HepG2 (cell line): Measurements from ENCODE around the gene MRPS35. TPM values are rescaled to one million over a fixed set of nuclear protein-coding genes. Genes with fewer than 3 reads are reported as not detected.
A peak's percentile ranks its signal among the peaks of the same experiment; 100 is the strongest.

Experiments
- ATAC-seq: fragments of 200-7000 bp; cut with Tn5 transposase; 3 replicates; pipeline ENCODE4 v1.9.1; 2020; ENCODE audit warnings: mild to moderate bottlenecking, moderate library complexity
- BruUV-seq: library from RNA; stranded (reverse); fragments of 400-500 nt; replicated peaks from 2 replicates; lab custom pipeline; 2021; lab: Mats Ljungman, UMichigan
- CTCF ChIA-PET: fragments of 300-600 bp; formaldehyde crosslinking; extraction: SDS; loops from one replicate; lab custom pipeline; 2021; ENCODE audit warnings: low total read pairs, inconsistent platforms, low intra/inter-chr PET ratio; lab: Yijun Ruan, JAX
- POLR2A ChIA-PET: fragments of 350-600 bp; sonication (Branson Sonifier 250); formaldehyde crosslinking; loops from one replicate; lab custom pipeline; 2020; ENCODE audit warnings: antibody characterized with exemption, inconsistent platforms; lab: Yijun Ruan, JAX
- DNase-seq: peaks from one replicate; pipeline ENCODE4 v3.0.0-alpha.2; 2015; ENCODE audit warnings: low spot score
- FAIRE-seq: peaks from 3 replicates; lab custom pipeline; 2011; peaks lifted over from hg19 to GRCh38; lab: Jason Lieb, UNC
- H2AFZ ChIP-seq: one replicate; pipeline ENCODE4 v1.6.1; 2011; ENCODE audit warnings: low read length, inconsistent platforms
- H3K27ac ChIP-seq: fragments of 300-600 bp; 3 replicates; pipeline ENCODE4 v1.8.0; 2011; ENCODE audit warnings: mixed run types, mild to moderate bottlenecking, mixed read lengths, low read length, inconsistent platforms; ENCODE audit not compliant: insufficient read depth; ENCODE audit errors: extremely low read length
- H3K27me3 ChIP-seq, 2 experiments: fragments of 200-600 bp in 1 of 2; 2 replicates in 1 of 2; 3 replicates in 1 of 2; pipeline versions ENCODE4 v1.6.0 to v1.8.0; 2011; ENCODE audit warnings: low read length in 2 of 2, mild to moderate bottlenecking in 2 of 2, moderate library complexity in 2 of 2, inconsistent platforms in 1 of 2; ENCODE audit not compliant: insufficient read depth in 2 of 2, control insufficient read depth in 1 of 2
- H3K36me3 ChIP-seq, 2 experiments: fragments of 200-600 bp in 1 of 2; replicated peaks in 1 of 2; 2 replicates in 1 of 2; 3 replicates in 1 of 2; pipeline versions ENCODE4 v1.5.1 to v1.8.0; 2011; ENCODE audit warnings: low read length in 2 of 2, inconsistent platforms in 1 of 2; ENCODE audit not compliant: insufficient read depth in 2 of 2, control insufficient read depth in 1 of 2
- H3K4me1 ChIP-seq: 2 replicates; pipeline ENCODE4 v1.5.1; 2012; ENCODE audit warnings: low read length, inconsistent platforms; ENCODE audit not compliant: insufficient read depth
- H3K4me2 ChIP-seq: 2 replicates; pipeline ENCODE4 v1.6.0; 2011; ENCODE audit warnings: low read depth, low read length, inconsistent platforms
- H3K4me3 ChIP-seq, 3 experiments: fragments of 200-600 bp in 1 of 3; sonication (generic), shearing (Covaris generic) in 1 of 3; replicated peaks in 1 of 3; 2 replicates each; pipeline ENCODE4 v1.5.1; 2011 to 2016; ENCODE audit warnings: low read length in 3 of 3, inconsistent platforms in 2 of 3, low read depth in 2 of 3, mild to moderate bottlenecking in 2 of 3, control low read depth in 1 of 3, mixed read lengths in 1 of 3; ENCODE audit not compliant: insufficient read depth in 1 of 3
- H3K79me2 ChIP-seq: one replicate; pipeline ENCODE4 v1.6.1; 2011; ENCODE audit warnings: low read length, inconsistent platforms; ENCODE audit not compliant: insufficient read depth
- H3K9ac ChIP-seq: 2 replicates; pipeline ENCODE4 v1.6.0; 2011; ENCODE audit warnings: mild to moderate bottlenecking, low read depth, low read length, inconsistent platforms; ENCODE audit not compliant: insufficient read depth
- H3K9me3 ChIP-seq: 2 replicates; pipeline ENCODE4 v1.5.1; 2012; ENCODE audit warnings: mild to moderate bottlenecking, low read length
- H4K20me1 ChIP-seq: 2 replicates; pipeline ENCODE4 v1.6.0; 2011; ENCODE audit warnings: inconsistent platforms, mild to moderate bottlenecking, low read length, moderate library complexity; ENCODE audit not compliant: insufficient read depth
- ATF1 ChIP-seq: IDR thresholded peaks from 2 replicates; pipeline ENCODE4 v1.6.1; 2016; ENCODE audit warnings: mild to moderate bottlenecking, control low read depth
- CHD2 ChIP-seq: IDR thresholded peaks from 2 replicates; pipeline ENCODE4 v1.6.1; 2011; ENCODE audit warnings: low read depth, low read length, improper control_type of control experiment
- CREB1 ChIP-seq, 2 experiments: fragments of 450-650 bp in 1 of 2; IDR thresholded peaks; 2 replicates each; pipeline ENCODE4 v1.6.1; 2016 to 2017; ENCODE audit warnings: control low read depth in 1 of 2, mild to moderate bottlenecking in 1 of 2, missing compliant biosample characterization in 1 of 2, missing genetic modification characterization in 1 of 2
- EHMT2 ChIP-seq: fragments of 200-600 bp; sonication (generic); IDR thresholded peaks from 2 replicates; pipeline ENCODE4 v1.7.0; 2017; ENCODE audit warnings: antibody characterized with exemption, low read depth, low read length, borderline replicate concordance
- ELF3 ChIP-seq: IDR thresholded peaks from 2 replicates; pipeline ENCODE4 v1.6.1; 2016; ENCODE audit warnings: missing genetic modification reagents, missing compliant biosample characterization
- FOXA1 ChIP-seq, 2 experiments: fragments of 450-650 bp in 1 of 2; sonication (generic) in 1 of 2; formaldehyde crosslinking in 1 of 2; IDR thresholded peaks; 2 replicates each; pipeline versions ENCODE4 v1.4.0 to v1.6.1; 2016 to 2020; ENCODE audit warnings: missing genetic modification reagents in 1 of 2
- ZBTB3 ChIP-seq: sonication (generic); formaldehyde crosslinking; IDR thresholded peaks from 2 replicates; pipeline ENCODE4 v1.4.0; 2020; ENCODE audit warnings: low read depth, mild to moderate bottlenecking, moderate library complexity, missing genetic modification reagents, borderline replicate concordance
- ZKSCAN1 ChIP-seq: fragments of 150-350 bp; IDR thresholded peaks from 2 replicates; pipeline ENCODE4 v1.6.1; 2014; ENCODE audit warnings: low read length
- ZSCAN20 ChIP-seq: sonication (generic); formaldehyde crosslinking; IDR thresholded peaks from 2 replicates; pipeline ENCODE4 v1.4.0; 2020; ENCODE audit warnings: missing genetic modification reagents, mild to moderate bottlenecking, borderline replicate concordance
- ZSCAN9 ChIP-seq: IDR thresholded peaks from 2 replicates; pipeline ENCODE4 v1.6.1; 2016; ENCODE audit warnings: borderline replicate concordance
- WGBS: methylation state at CpG from one replicate; pipeline ENCODE4 v1.1.6; 2017; ENCODE audit warnings: low lambda C conversion rate; 5-methylcytosine and 5-hydroxymethylcytosine counted together
- in situ Hi-C: cut with HindIII; loops from 2 replicates; pipeline ENCODE4 v1.10.0; 2017; ENCODE audit warnings: low pct_unique_long_range_greater_than_20kb; ENCODE audit not compliant: extremely low pct_ligation_motif_present
- intact Hi-C: fragments of 100-400 bp; cut with micrococcal nuclease; formaldehyde crosslinking; loops from one replicate; pipeline ENCODE4 v1.10.0; 2022; ENCODE audit not compliant: unreplicated experiment
- polyA plus RNA-seq, 8 experiments: library from polyadenylated mRNA; depleted of rRNA in 3 of 8; stranded (reverse) in 7 of 8; unstranded in 1 of 8; fragments of >200 nt; fragmentation: Illumina TruSeq in 4 of 8; extraction: Trizol in 4 of 8; gene quantifications; 2 replicates each; pipeline versions ENCODE4 v1.2.1 to v1.2.3, GENCODE V29; 2011 to 2016; ENCODE audit warnings: low read depth in 4 of 8, missing spikeins in 1 of 8, mixed read lengths in 1 of 8; ENCODE audit not compliant: insufficient read depth in 1 of 8
- total RNA-seq, 5 experiments: library from RNA; depleted of rRNA; stranded (reverse); fragments of >200 nt; fragmentation: Illumina TruSeq; extraction: Trizol; gene quantifications; 2 replicates each; pipeline ENCODE4 v1.2.3, GENCODE V29; 2016; ENCODE audit warnings: low read depth in 1 of 5
- TF ChIP-seq, protein P1 (sequence below): sonication (generic); formaldehyde crosslinking; IDR thresholded peaks from 2 replicates; pipeline ENCODE4 v1.4.0; 2020; ENCODE audit warnings: mild to moderate bottlenecking, missing genetic modification reagents
- TF ChIP-seq, protein P2 (sequence below): sonication (generic); formaldehyde crosslinking; IDR thresholded peaks from 2 replicates; pipeline ENCODE4 v1.8.1; 2023; ENCODE audit warnings: mild to moderate bottlenecking, missing genetic modification reagents
- TF ChIP-seq, protein P3 (sequence below): sonication (generic); formaldehyde crosslinking; IDR thresholded peaks from 2 replicates; pipeline ENCODE4 v1.4.0; 2020; ENCODE audit warnings: missing genetic modification reagents, mild to moderate bottlenecking, borderline replicate concordance
- TF ChIP-seq, protein P4 (sequence below): IDR thresholded peaks from 2 replicates; pipeline ENCODE4 v1.6.1; 2012; ENCODE audit warnings: inconsistent platforms
- TF ChIP-seq, protein P5 (sequence below): sonication (generic); formaldehyde crosslinking; IDR thresholded peaks from 2 replicates; pipeline ENCODE4 v1.5.1; 2020; ENCODE audit warnings: missing genetic modification reagents, mild to moderate bottlenecking, borderline replicate concordance

MRPS35 gene
- total and polyA plus RNA-seq, 2 of the 13 experiments (the other 11 are each of a cell fraction or from before 2014, with no cell fraction given): 63.4 to 104 TPM

DNA sequence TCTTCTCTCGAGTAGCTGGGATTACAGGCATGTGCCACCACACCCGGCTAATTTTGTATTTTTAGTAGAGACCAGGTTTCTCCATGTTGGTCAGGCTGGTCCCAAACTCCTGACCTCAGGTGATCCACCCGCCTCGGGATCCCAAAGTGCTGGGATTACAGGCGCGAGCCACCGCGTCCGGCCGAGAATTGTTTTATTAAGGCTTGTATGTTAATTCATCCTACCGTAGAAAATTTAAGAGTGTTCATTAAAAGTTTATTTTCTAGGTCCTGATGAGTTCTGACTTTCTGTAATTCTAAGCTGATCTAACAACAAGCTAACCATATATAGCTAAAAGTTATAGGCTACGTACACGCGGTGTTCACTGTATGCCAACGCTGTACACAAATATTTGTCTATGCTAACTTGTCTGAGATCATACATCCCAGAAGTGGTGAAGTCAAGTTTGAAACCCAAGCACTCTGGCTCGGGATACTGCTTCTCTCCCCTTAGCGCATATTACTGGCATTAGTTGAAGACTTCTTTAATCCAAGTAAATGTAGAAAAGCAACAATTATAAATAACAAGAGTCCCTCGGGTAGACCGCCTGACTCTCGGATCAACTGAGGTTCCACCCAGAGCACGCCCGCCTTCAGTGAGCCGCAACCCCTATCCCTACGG, 570 bp upstream of the MRPS35 start:
- in situ Hi-C loops (no loop called here), intact Hi-C loops (loop anchor here (2.0 to 10.0 kb wide), 3 partner anchors 23 to 185 kb away; partner anchors contain the start of gene PPFIBP1)
- Histone ChIP-seq H3K4me3 (peak overlapping the region; percentile 72 to 94 (median 90)), H3K36me3 (peaks cover 0 to 14% of the 10 kb centered on the region in 2 experiments; a peak in 3 of 5 replicates), H3K27me3 (peaks cover 0 to 3% of the 10 kb centered on the region in 2 experiments; a peak in 1 of 5 replicates), H3K9me3 (no peaks in the 10 kb centered on the region), H4K20me1 (peaks cover 11% of the 10 kb centered on the region), H2AFZ (peak overlapping the region; percentile 44), H3K9ac (peak overlapping the region; percentile 91), H3K27ac (peak overlapping the region; percentile 82), H3K4me2 (peak overlapping the region; percentile 73), H3K4me1 (peaks cover 49% of the 10 kb centered on the region), H3K79me2 (peaks cover 39% of the 10 kb centered on the region)
- 2% methylated on average over 24 of the region's 24 CpGs for WGBS
- DNase-seq: peak; percentile 66
- peak; percentile 70 for ATAC-seq
- BruUV-seq: TSS peak; percentile 97
- POLR2A ChIA-PET: interaction anchor here (1.0 to 1.5 kb wide), 3 partner anchors 13 to 312 kb away, joined by 5 to 18 read pairs (median 6); partner anchors contain the start of genes PPFIBP1 and REP15
- no peak for FAIRE-seq
- CTCF ChIA-PET: no interaction called here
- TF ChIP-seq, protein P1, sequence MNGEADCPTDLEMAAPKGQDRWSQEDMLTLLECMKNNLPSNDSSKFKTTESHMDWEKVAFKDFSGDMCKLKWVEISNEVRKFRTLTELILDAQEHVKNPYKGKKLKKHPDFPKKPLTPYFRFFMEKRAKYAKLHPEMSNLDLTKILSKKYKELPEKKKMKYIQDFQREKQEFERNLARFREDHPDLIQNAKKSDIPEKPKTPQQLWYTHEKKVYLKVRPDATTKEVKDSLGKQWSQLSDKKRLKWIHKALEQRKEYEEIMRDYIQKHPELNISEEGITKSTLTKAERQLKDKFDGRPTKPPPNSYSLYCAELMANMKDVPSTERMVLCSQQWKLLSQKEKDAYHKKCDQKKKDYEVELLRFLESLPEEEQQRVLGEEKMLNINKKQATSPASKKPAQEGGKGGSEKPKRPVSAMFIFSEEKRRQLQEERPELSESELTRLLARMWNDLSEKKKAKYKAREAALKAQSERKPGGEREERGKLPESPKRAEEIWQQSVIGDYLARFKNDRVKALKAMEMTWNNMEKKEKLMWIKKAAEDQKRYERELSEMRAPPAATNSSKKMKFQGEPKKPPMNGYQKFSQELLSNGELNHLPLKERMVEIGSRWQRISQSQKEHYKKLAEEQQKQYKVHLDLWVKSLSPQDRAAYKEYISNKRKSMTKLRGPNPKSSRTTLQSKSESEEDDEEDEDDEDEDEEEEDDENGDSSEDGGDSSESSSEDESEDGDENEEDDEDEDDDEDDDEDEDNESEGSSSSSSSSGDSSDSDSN (CRISPR knock-in tag): no peak
- TF ChIP-seq CHD2 (no peak), EHMT2 (no peak), ELF3 (CRISPR knock-in tag) (no peak), ZKSCAN1 (no peak), ZSCAN20 (no peak), ATF1 (0 out of 2 replicates have a peak, but pooled peaks have one; percentile 24), ZBTB3 (CRISPR knock-in tag) (peak; percentile 5; the same call in 1 of the 2 replicates), FOXA1 (IDR thresholded peaks at IDR 0.05) (no peak), FOXA1 (CRISPR knock-in tag; IDR thresholded peaks at IDR 0.05) (peak; percentile 36; the same call in 1 of the 2 replicates), CREB1 (IDR thresholded peaks at IDR 0.05) (no peak), CREB1 (CRISPR knock-in tag; IDR thresholded peaks at IDR 0.05) (no peak), ZSCAN9 (0 out of 2 replicates have a peak, but pooled peaks have one; percentile 9)
- TF ChIP-seq, protein P2, sequence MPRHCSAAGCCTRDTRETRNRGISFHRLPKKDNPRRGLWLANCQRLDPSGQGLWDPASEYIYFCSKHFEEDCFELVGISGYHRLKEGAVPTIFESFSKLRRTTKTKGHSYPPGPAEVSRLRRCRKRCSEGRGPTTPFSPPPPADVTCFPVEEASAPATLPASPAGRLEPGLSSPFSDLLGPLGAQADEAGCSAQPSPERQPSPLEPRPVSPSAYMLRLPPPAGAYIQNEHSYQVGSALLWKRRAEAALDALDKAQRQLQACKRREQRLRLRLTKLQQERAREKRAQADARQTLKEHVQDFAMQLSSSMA (CRISPR knock-in tag): no peak
- TF ChIP-seq, protein P3, sequence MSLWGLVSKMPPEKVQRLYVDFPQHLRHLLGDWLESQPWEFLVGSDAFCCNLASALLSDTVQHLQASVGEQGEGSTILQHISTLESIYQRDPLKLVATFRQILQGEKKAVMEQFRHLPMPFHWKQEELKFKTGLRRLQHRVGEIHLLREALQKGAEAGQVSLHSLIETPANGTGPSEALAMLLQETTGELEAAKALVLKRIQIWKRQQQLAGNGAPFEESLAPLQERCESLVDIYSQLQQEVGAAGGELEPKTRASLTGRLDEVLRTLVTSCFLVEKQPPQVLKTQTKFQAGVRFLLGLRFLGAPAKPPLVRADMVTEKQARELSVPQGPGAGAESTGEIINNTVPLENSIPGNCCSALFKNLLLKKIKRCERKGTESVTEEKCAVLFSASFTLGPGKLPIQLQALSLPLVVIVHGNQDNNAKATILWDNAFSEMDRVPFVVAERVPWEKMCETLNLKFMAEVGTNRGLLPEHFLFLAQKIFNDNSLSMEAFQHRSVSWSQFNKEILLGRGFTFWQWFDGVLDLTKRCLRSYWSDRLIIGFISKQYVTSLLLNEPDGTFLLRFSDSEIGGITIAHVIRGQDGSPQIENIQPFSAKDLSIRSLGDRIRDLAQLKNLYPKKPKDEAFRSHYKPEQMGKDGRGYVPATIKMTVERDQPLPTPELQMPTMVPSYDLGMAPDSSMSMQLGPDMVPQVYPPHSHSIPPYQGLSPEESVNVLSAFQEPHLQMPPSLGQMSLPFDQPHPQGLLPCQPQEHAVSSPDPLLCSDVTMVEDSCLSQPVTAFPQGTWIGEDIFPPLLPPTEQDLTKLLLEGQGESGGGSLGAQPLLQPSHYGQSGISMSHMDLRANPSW: 0 out of 2 replicates have a peak, but pooled peaks have one; percentile 11
- TF ChIP-seq, protein P4, sequence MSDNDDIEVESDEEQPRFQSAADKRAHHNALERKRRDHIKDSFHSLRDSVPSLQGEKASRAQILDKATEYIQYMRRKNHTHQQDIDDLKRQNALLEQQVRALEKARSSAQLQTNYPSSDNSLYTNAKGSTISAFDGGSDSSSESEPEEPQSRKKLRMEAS: no peak
- TF ChIP-seq, protein P5, sequence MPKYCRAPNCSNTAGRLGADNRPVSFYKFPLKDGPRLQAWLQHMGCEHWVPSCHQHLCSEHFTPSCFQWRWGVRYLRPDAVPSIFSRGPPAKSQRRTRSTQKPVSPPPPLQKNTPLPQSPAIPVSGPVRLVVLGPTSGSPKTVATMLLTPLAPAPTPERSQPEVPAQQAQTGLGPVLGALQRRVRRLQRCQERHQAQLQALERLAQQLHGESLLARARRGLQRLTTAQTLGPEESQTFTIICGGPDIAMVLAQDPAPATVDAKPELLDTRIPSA (CRISPR knock-in tag): 0 out of 2 replicates have a peak, but pooled peaks have one; percentile 19
